Neural progenitor cell (in vitro differentiated cells): ENCODE results near the gene SESN2. TPM values are rescaled to one million over a fixed set of nuclear protein-coding genes. Genes with fewer than 3 reads are reported as not detected.

Source experiments
- DNase-seq: peaks from one replicate; pipeline ENCODE4 v3.0.0-alpha.2; 2016; ENCODE audit warnings: low spot score
- H2AFZ ChIP-seq: fragments of 200-600 bp; sonication (generic); replicated peaks from 2 replicates; pipeline ENCODE4 v1.6.1; 2016; ENCODE audit warnings: antibody characterized with exemption
- H3F3A ChIP-seq: fragments of 200-600 bp; sonication (generic); 2 replicates; pipeline ENCODE4 v1.6.1; 2016; ENCODE audit warnings: antibody characterized with exemption, low read depth
- H3K27ac ChIP-seq: fragments of 200-600 bp; sonication (generic); 2 replicates; pipeline ENCODE4 v1.5.1; 2016; ENCODE audit warnings: mild to moderate bottlenecking
- H3K27me3 ChIP-seq: fragments of 200-600 bp; sonication (generic); 2 replicates; pipeline ENCODE4 v1.6.1; 2016; ENCODE audit warnings: mild to moderate bottlenecking, moderate library complexity
- H3K36me3 ChIP-seq: fragments of 200-600 bp; sonication (generic); 2 replicates; pipeline ENCODE4 v1.5.1; 2016
- H3K4me1 ChIP-seq: fragments of 200-600 bp; sonication (generic); 2 replicates; pipeline ENCODE4 v1.6.1; 2016; ENCODE audit warnings: mixed run types
- H3K4me2 ChIP-seq: fragments of 200-600 bp; sonication (generic); 2 replicates; pipeline ENCODE4 v1.6.1; 2016
- H3K4me3 ChIP-seq: fragments of 200-600 bp; sonication (generic); 2 replicates; pipeline ENCODE4 v1.5.1; 2016
- H3K79me2 ChIP-seq: fragments of 200-600 bp; sonication (generic); 2 replicates; pipeline ENCODE4 v1.6.1; 2016; ENCODE audit warnings: low read depth
- H3K9ac ChIP-seq: fragments of 200-600 bp; sonication (generic); 2 replicates; pipeline ENCODE4 v1.6.1; 2016
- H3K9me3 ChIP-seq: fragments of 200-600 bp; sonication (generic); 2 replicates; pipeline ENCODE4 v1.5.1; 2016; ENCODE audit warnings: low read depth
- H4K20me1 ChIP-seq: fragments of 200-600 bp; sonication (generic); 2 replicates; pipeline ENCODE4 v1.6.1; 2016; ENCODE audit warnings: low read depth
- H3K27ac Mint-ChIP-seq: 3 replicates; pipeline ENCODE4 v1.8.0; 2021; ENCODE audit warnings: mixed read lengths
- H3K27me3 Mint-ChIP-seq: 2 replicates; pipeline ENCODE4 v1.8.0; 2022; ENCODE audit warnings: low read depth, mild to moderate bottlenecking, inconsistent platforms, moderate library complexity, mixed read lengths; ENCODE audit not compliant: insufficient read depth
- H3K36me3 Mint-ChIP-seq: 3 replicates; pipeline ENCODE4 v1.8.0; 2021; ENCODE audit warnings: mixed read lengths
- H3K4me1 Mint-ChIP-seq: 3 replicates; pipeline ENCODE4 v1.8.0; 2021; ENCODE audit warnings: mixed read lengths
- H3K4me3 Mint-ChIP-seq: 3 replicates; pipeline ENCODE4 v1.8.0; 2021; ENCODE audit warnings: mild to moderate bottlenecking, moderate library complexity, mixed read lengths
- H3K9me3 Mint-ChIP-seq: 3 replicates; pipeline ENCODE4 v1.8.0; 2020; ENCODE audit warnings: mixed read lengths
- EZH2 ChIP-seq: fragments of 200-600 bp; sonication (generic); IDR thresholded peaks from 2 replicates; pipeline ENCODE4 v1.6.1; 2017; ENCODE audit warnings: antibody characterized with exemption, mild to moderate bottlenecking, moderate library complexity
- EZH2phosphoT487 ChIP-seq: fragments of 200-600 bp; sonication (generic); IDR thresholded peaks from 2 replicates; pipeline ENCODE4 v1.6.1; 2017; ENCODE audit warnings: antibody characterized with exemption
- total RNA-seq: library from RNA; depleted of rRNA; stranded (reverse); fragments of >200 nt; gene quantifications from 2 replicates; pipeline ENCODE4 v1.2.3, GENCODE V29; 2015; ENCODE audit warnings: low replicate concordance
- TF ChIP-seq, protein P1 (sequence below): fragments of 200-600 bp; sonication (generic); IDR thresholded peaks from 2 replicates; pipeline ENCODE4 v1.5.1; 2017; ENCODE audit warnings: antibody characterized with exemption, mild to moderate bottlenecking

Gene SESN2
- total RNA-seq, 1 donor from 2014 or later = 7.6 TPM

- Histone ChIP-seq H3K9me3 (no peaks in the 10 kb centered on the region), H3K27ac (no peak overlapping the region), H3K27me3 (no peaks in the 10 kb centered on the region), H4K20me1 (no peaks in the 10 kb centered on the region), H3K4me2 (no peak overlapping the region), H3K9ac (no peak overlapping the region), H3K4me3 (no peak overlapping the region), H3K79me2 (no peaks in the 10 kb centered on the region), H3K36me3 (no peaks in the 10 kb centered on the region), H3F3A (no peaks in the 10 kb centered on the region), H2AFZ (no peak overlapping the region), H3K4me1 (peaks cover 8% of the 10 kb centered on the region)
- TF ChIP-seq, protein P1, sequence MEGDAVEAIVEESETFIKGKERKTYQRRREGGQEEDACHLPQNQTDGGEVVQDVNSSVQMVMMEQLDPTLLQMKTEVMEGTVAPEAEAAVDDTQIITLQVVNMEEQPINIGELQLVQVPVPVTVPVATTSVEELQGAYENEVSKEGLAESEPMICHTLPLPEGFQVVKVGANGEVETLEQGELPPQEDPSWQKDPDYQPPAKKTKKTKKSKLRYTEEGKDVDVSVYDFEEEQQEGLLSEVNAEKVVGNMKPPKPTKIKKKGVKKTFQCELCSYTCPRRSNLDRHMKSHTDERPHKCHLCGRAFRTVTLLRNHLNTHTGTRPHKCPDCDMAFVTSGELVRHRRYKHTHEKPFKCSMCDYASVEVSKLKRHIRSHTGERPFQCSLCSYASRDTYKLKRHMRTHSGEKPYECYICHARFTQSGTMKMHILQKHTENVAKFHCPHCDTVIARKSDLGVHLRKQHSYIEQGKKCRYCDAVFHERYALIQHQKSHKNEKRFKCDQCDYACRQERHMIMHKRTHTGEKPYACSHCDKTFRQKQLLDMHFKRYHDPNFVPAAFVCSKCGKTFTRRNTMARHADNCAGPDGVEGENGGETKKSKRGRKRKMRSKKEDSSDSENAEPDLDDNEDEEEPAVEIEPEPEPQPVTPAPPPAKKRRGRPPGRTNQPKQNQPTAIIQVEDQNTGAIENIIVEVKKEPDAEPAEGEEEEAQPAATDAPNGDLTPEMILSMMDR = no peak
- TF ChIP-seq EZH2 (no peak), EZH2phosphoT487 (no peak)
- no peak for DNase-seq
- Mint-ChIP-seq H3K4me3 (no peak overlapping the region), H3K36me3 (no peaks in the 10 kb centered on the region), H3K4me1 (peaks cover 7% of the 10 kb centered on the region), H3K27ac (peak overlapping the region; percentile 10), H3K9me3 (no peaks in the 10 kb centered on the region), H3K27me3 (no peaks in the 10 kb centered on the region)
These were observed 29.2 kb downstream of the SESN2 start for GRCh38 chr1:28288487-28288886.

- DNase-seq = no peak
- H4K20me1 ChIP-seq = no peaks in the 10 kb centered on the region
These were observed 31.5 kb downstream of the SESN2 start for GRCh38 chr1:28290851-28291250.

DNA sequence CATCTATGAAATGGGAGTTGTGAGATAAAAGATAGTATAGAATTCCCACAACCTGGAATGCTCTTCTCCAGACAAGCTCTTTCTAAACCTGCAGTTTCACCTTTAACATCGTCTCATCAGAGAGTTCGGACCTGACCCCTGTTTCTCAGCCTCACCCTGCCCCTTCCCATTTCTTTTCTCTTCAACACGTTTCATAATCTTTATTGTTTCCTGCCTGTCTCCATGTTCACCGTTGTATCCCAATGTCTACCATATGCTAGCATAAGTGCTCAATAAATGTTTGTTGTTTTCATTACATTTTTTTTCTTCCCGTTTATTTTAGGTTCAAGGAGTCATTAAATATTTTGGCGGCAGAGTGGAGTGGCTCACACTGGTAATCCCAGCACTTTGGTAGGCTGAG lies 32.4 kb downstream of the SESN2 start:
- Histone ChIP-seq H3F3A (peaks cover 7% of the 10 kb centered on the region), H3K9ac (no peak overlapping the region), H4K20me1 (no peaks in the 10 kb centered on the region), H3K9me3 (no peaks in the 10 kb centered on the region), H2AFZ (no peak overlapping the region), H3K4me3 (no peak overlapping the region), H3K4me1 (peaks cover 5% of the 10 kb centered on the region), H3K27me3 (no peaks in the 10 kb centered on the region), H3K27ac (no peak overlapping the region), H3K79me2 (no peaks in the 10 kb centered on the region), H3K36me3 (no peaks in the 10 kb centered on the region), H3K4me2 (no peak overlapping the region)
- Mint-ChIP-seq H3K27me3 (peaks cover 2% of the 10 kb centered on the region), H3K9me3 (no peaks in the 10 kb centered on the region), H3K4me1 (peaks cover 13% of the 10 kb centered on the region), H3K36me3 (no peaks in the 10 kb centered on the region), H3K27ac (no peak overlapping the region), H3K4me3 (no peak overlapping the region)
- no peak for DNase-seq
- TF ChIP-seq, protein P1 = no peak
- TF ChIP-seq EZH2phosphoT487 (no peak), EZH2 (no peak)

More at GRCh38 chr1:28290851-28291250, 31.5 kb downstream of the SESN2 start:
- Mint-ChIP-seq H3K27me3 (peaks cover 2% of the 10 kb centered on the region), H3K9me3 (no peaks in the 10 kb centered on the region), H3K36me3 (no peaks in the 10 kb centered on the region), H3K4me3 (no peak overlapping the region), H3K27ac (no peak overlapping the region), H3K4me1 (peaks cover 7% of the 10 kb centered on the region)
- Histone ChIP-seq H3F3A (no peaks in the 10 kb centered on the region), H3K27me3 (no peaks in the 10 kb centered on the region), H3K9me3 (no peaks in the 10 kb centered on the region), H3K36me3 (no peaks in the 10 kb centered on the region), H3K4me2 (no peak overlapping the region), H3K9ac (no peak overlapping the region), H2AFZ (no peak overlapping the region), H3K4me3 (no peak overlapping the region), H3K79me2 (no peaks in the 10 kb centered on the region), H3K4me1 (peaks cover 3% of the 10 kb centered on the region), H3K27ac (no peak overlapping the region)
- TF ChIP-seq EZH2 (no peak), EZH2phosphoT487 (no peak)
- TF ChIP-seq, protein P1 = no peak
